Activated naive CD8-positive, alpha-beta T cell treated with anti-CD3 and anti-CD28 coated beads, Interleukin-2, amount 50 U/mL, for 24 hours (primary cell): ENCODE measurements around the gene HECW1.
A peak's percentile ranks its signal among the peaks of the same experiment; 100 is the strongest.

ENCODE experiments used
- ATAC-seq: fragments of 150-1000 bp; cut with Tn5 transposase; one replicate; pipeline ENCODE4 v1.10.0; 2021
- DNase-seq: peaks from one replicate; pipeline ENCODE4 v3.0.0; 2021
- H3K27ac Mint-ChIP-seq: one replicate; pipeline ENCODE4 v1.8.0; 2021; ENCODE audit warnings: mild to moderate bottlenecking, mixed read lengths
- H3K27me3 Mint-ChIP-seq: one replicate; pipeline ENCODE4 v1.8.0; 2021; ENCODE audit warnings: mixed read lengths
- H3K36me3 Mint-ChIP-seq: one replicate; pipeline ENCODE4 v1.8.0; 2021; ENCODE audit warnings: low read depth, mixed read lengths
- H3K4me1 Mint-ChIP-seq: one replicate; pipeline ENCODE4 v1.8.0; 2021; ENCODE audit warnings: mixed read lengths
- H3K4me3 Mint-ChIP-seq: one replicate; pipeline ENCODE4 v1.8.0; 2021; ENCODE audit warnings: mild to moderate bottlenecking, moderate library complexity, mixed read lengths
- H3K9me3 Mint-ChIP-seq: one replicate; pipeline ENCODE4 v1.8.0; 2021; ENCODE audit warnings: mixed read lengths

The HECW1 gene

DNA sequence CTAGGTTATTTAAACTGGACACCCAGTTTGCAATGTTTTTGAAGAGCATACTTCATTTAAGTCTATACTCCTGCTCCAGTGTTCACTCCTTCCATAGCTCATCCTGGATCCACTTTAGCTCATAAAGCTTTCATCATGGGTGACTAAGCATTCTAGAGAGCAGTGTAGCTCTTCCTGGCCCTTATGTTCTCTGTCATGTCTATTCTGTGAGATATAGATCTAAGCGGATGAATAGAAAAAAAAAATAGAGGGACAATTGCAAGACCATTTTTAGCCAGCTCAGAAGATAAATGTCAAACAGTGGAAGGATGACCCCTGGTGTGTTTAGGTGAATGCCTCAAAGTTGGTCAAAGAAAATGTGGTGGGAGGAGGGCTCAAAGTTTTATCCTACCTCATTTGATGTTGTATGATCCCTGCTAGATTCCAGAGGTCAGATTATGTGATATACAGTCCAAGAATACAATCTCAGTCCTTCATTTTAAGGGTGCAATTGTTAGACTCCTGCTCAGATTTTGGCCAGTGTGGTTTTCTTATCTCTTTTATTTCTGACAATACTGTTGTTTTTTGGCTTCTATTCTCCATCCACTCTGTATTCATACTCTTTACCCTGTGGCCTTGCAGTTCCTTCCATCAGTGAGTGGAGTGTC, 7.5 kb upstream of the HECW1 start:
- Mint-ChIP-seq H3K4me3 (no peak overlapping the region), H3K36me3 (no peaks in the 10 kb centered on the region), H3K27me3 (peaks cover 20% of the 10 kb centered on the region), H3K4me1 (no peaks in the 10 kb centered on the region), H3K27ac (no peak overlapping the region), H3K9me3 (no peaks in the 10 kb centered on the region)
- DNase-seq (no peak), ATAC-seq (no peak)

DNA sequence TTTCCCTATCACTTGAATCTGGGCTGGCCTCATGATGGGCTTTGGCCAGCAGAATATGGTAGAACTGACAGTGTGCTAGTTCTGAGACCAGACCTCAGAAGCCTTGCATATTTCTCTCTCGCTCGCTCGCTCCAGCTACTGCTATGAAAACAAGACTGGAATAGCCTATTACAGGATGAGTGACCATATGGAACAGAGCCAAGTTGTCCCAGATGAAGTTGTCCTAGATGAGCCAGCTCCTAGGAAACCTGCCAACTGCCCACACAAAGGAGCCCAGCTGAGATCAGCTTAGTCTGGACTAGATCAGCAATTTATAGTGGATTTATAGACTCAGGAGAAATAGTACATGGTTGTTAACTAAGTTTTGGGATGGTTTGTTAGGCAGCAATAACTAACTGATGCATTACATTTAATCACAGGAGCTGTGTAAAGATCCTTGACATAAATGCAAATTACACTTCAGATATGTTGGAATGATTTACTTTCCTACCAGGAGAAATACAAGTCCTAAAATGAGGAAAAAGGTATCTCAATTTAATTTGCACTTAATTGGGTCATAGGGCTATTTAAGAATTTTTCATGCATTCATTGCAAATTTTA, 6.8 kb upstream of the HECW1 start:
- DNase-seq (no peak), ATAC-seq (no peak)
- no peaks in the 10 kb centered on the region for H3K4me1 Mint-ChIP-seq
- H3K27ac Mint-ChIP-seq = no peak overlapping the region
- H3K9me3 Mint-ChIP-seq = no peaks in the 10 kb centered on the region
- no peak overlapping the region for H3K4me3 Mint-ChIP-seq
- H3K36me3 Mint-ChIP-seq = no peaks in the 10 kb centered on the region
- H3K27me3 Mint-ChIP-seq = peaks cover 22% of the 10 kb centered on the region

DNA sequence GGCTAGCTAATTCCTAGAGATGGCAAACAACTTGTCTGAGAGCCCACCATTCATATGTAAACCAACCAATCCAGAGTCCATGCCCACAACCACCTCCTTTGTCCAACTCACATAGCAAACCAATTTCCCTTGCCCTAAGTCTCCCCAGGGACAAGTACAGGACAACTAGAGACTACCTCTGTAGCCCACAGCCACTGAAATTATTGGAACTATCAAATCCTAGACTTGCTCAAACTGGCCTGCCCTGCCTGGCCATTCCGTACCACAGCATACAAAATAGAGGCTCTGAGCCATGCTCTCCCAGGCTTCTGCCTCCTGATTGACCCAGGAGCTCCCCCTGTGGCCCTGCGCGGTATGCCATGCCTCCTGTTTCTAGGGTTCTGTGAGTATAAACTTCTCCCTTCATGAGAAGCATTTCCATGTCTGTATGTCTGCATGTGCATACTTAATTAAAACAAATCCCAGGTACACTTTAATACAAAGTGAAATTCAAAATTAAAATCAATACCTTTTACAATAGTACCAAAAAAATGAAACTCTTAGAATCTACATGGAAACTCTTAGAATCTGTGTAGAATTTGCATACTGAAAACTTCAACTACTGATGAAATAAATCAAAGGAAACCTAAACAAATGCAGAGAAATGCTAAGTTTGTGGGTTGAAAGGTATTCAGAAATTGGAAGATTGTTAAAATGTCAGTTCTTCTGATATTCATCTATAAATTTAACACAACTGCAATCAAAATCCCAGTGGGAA, 4.0 kb upstream of the HECW1 start:
- peaks cover 40% of the 10 kb centered on the region for H3K27me3 Mint-ChIP-seq

DNA sequence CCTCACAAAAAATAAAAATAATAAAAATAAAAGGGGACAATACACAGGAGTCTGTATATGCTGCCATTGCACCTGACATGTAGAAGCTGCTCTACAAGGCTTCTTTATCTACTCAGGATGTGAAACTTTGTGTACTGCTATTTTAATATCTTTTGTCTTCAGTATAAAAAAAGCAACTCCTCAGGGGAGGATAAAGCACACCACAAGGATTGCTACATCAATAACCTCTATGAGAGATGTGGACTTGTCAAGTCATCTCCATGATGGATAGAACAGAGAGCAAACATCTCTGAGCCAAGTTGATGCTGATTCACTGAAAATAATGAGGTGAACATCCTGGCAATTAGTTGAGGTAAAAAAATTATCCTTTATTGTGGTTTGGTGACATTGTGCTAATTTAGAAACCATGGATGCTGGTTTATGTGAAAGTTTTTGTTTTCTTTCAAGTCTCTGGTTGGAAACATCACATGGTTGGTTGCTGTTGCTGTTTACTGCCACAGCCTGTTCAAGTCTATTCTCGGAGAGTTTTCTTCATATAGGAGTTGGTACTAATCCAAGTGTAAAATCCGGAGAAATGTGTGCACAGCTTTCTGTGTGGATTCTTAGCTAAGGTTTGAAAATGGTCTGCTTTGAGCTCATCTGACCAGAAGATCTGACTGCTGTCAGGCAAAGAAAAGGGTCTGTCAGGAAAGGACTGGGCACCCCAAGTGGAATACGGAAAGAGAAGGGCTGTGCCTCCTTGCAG, 1.5 kb upstream of the HECW1 start:
- DNase-seq = no peak
- H3K36me3 Mint-ChIP-seq = no peaks in the 10 kb centered on the region
- H3K4me3 Mint-ChIP-seq = no peak overlapping the region
- H3K27me3 Mint-ChIP-seq = peaks cover 59% of the 10 kb centered on the region
- ATAC-seq = no peak
- H3K4me1 Mint-ChIP-seq = peaks cover 6% of the 10 kb centered on the region
- no peak overlapping the region for H3K27ac Mint-ChIP-seq
- H3K9me3 Mint-ChIP-seq = no peaks in the 10 kb centered on the region

More for the DNA sequence above, 4.0 kb upstream of the HECW1 start:
- H3K9me3 Mint-ChIP-seq = no peaks in the 10 kb centered on the region
- no peak overlapping the region for H3K4me3 Mint-ChIP-seq
- H3K27ac Mint-ChIP-seq = no peak overlapping the region
- no peaks in the 10 kb centered on the region for H3K36me3 Mint-ChIP-seq
- peak; percentile 70 for DNase-seq
- no peaks in the 10 kb centered on the region for H3K4me1 Mint-ChIP-seq
- peak; percentile 59 for ATAC-seq

DNA sequence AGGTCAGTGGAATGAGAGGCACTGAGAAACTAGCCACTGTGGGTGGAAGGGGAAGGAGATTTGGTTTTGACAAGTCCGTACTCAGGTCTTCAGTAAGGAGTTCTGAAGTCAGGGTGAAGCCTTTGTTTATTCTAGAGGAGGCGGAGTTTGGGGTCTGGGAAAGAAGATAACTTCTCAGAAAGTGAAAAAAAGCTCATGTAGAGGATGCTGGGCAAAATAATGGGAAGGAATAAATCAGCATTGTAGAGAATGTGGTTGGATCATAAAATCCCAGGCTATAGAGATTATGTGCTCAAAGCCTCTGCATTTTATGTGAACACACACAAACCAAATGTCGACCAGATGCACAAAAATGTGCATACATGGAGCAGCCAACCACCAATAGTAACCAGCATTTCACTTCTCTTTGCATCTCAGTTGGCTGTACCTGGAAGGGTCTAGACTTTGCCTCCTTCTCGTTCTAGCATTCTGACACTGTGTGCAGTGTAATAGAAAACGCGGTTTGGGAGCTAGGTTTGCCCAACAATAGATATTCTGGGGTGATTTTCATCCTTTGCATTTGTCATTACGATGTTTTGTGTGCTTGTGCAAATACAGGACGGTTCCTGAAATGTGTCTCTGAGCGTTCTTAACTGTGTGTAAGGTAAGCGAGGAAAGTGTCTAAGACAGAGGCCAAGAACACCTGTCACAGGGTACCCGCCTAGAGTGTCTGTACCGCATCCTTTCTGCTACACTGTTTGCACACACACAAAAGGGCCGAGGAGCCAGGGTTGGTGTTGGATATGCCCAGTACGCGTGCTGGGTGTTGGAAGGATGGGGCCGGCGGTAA, 603 bp upstream of the HECW1 start:
- H3K27me3 Mint-ChIP-seq = peaks cover 61% of the 10 kb centered on the region
- H3K4me3 Mint-ChIP-seq = peak overlapping the region; percentile 26
- no peaks in the 10 kb centered on the region for H3K9me3 Mint-ChIP-seq
- no peak overlapping the region for H3K27ac Mint-ChIP-seq
- DNase-seq = no peak
- H3K36me3 Mint-ChIP-seq = no peaks in the 10 kb centered on the region
- peaks cover 6% of the 10 kb centered on the region for H3K4me1 Mint-ChIP-seq
- ATAC-seq = no peak

DNA sequence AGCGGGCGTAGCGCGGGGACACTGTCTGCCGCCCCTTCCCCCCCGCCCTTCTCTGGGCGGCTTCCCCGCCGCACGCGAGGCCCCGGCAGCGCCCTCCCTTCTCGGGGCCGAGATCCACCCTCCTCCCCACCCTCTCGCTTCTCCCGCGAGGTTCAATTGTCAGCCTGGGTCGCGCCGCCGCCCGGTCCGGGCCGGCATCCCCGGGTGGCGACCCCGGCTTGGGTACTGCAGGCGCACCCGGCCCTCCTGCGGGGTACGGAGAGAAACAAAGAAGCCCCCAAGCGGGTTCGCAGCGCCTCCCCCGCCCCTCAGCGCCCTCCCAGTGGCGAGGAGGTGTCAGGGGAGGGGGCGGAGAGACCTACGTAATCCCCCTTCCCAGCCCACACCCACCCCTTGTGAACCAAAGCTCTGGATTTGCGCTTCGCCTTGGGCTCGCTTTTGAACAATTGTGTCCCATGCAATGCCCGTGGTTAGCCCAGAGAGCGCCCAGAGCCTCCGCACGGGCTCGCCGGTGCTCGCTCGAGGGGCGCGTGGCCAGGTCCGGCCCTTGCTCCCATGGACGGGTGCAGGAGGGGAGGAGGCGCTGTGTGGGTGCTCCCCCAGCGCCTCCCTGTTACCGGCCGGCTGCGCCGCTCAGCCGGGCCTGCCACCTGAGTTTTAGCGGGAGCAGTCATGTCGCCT, 634 bp downstream of the HECW1 start:
- Mint-ChIP-seq H3K4me1 (peaks cover 6% of the 10 kb centered on the region), H3K9me3 (no peaks in the 10 kb centered on the region), H3K27me3 (peaks cover 62% of the 10 kb centered on the region), H3K36me3 (no peaks in the 10 kb centered on the region), H3K27ac (no peak overlapping the region), H3K4me3 (no peak overlapping the region)
- peak; percentile 30 for ATAC-seq
- DNase-seq = no peak

DNA sequence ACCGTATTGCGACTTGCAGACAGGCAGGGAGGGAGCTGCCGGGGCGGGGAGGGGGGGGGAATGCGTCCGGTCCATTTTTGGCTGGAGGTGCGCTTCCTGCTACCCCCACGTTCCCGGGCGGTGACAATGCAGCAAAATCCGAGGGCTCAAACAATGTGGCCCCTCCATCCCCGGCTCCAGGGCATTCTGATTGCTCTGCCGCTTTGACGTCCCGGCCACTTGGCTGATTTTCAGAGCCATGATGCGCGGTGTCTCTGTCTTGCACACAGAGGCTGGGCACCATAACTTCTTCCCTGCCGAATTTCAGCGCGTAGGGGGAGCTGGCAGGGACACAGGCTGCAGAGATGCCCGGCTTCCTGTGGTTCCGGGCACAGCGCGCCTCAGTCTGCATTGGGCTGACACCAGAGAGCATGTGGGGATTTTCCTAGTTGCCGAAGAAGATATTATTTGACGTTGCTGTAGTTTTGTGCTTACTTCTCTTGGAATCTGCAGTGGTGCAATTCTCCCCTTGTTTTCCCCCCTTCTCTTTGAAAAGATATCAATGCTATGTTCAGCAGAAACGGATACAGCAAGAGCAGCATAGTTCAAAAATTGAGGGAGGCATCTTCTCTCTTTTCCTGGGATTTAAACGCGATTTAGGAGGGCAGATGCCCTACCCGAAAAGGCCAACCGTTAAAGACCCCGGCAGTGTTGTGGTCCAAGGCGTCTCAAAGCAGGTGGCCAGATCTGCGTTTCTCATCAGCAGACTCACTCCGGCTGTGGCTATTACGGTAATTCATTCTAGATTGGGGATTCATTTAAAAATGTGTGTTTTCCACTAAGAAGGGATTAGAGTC, 1.4 kb downstream of the HECW1 start:
- H3K27ac Mint-ChIP-seq = no peak overlapping the region
- H3K9me3 Mint-ChIP-seq = no peaks in the 10 kb centered on the region
- no peaks in the 10 kb centered on the region for H3K36me3 Mint-ChIP-seq
- ATAC-seq (no peak), DNase-seq (no peak)
- H3K27me3 Mint-ChIP-seq = peaks cover 62% of the 10 kb centered on the region
- H3K4me3 Mint-ChIP-seq = peak overlapping the region; percentile 23
- peaks cover 6% of the 10 kb centered on the region for H3K4me1 Mint-ChIP-seq

DNA sequence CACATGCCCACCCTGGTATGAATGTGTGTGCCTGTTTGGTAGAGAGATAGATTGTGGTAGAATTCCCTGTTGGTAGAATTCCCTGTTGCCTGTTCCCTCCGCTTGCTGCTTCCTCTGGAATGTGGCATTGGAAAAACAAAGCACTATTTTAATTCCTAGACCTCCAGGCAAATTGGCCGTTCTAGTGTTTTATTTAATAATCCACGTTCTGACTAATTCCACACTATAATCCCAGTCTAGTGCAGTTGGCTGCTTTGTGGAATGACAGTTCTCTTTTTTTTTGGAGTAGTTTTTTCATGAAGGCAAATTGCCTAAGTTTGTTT, 2.0 kb downstream of the HECW1 start:
- no peak overlapping the region for H3K27ac Mint-ChIP-seq
- H3K9me3 Mint-ChIP-seq = no peaks in the 10 kb centered on the region

DNA sequence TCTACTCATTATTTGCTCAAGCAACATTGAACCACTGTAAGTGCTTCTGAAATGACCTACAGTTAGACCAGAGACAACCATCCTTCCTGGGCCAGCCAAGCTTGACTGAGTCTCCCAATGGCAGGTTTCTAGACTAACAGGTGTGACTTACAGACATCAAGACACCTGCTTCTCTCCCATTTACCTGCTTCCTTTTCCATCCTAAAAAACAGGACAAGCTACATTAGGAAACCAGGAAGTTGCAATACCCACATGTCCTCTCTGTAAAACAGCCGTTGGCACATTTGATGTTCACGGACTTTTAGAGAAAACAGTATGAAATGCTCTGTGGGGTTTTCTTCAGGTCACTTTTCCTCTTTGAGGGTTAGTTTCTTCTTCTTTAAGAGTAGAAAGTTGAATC, 4.0 kb downstream of the HECW1 start:
- Mint-ChIP-seq H3K4me1 (peaks cover 6% of the 10 kb centered on the region), H3K27ac (no peak overlapping the region), H3K9me3 (no peaks in the 10 kb centered on the region), H3K4me3 (no peak overlapping the region), H3K27me3 (peaks cover 51% of the 10 kb centered on the region), H3K36me3 (no peaks in the 10 kb centered on the region)
- ATAC-seq (no peak), DNase-seq (no peak)

More for the DNA sequence above, 2.0 kb downstream of the HECW1 start:
- Mint-ChIP-seq H3K4me1 (peaks cover 6% of the 10 kb centered on the region), H3K36me3 (no peaks in the 10 kb centered on the region), H3K4me3 (no peak overlapping the region), H3K27me3 (peaks cover 62% of the 10 kb centered on the region)
- ATAC-seq (no peak), DNase-seq (no peak)

DNA sequence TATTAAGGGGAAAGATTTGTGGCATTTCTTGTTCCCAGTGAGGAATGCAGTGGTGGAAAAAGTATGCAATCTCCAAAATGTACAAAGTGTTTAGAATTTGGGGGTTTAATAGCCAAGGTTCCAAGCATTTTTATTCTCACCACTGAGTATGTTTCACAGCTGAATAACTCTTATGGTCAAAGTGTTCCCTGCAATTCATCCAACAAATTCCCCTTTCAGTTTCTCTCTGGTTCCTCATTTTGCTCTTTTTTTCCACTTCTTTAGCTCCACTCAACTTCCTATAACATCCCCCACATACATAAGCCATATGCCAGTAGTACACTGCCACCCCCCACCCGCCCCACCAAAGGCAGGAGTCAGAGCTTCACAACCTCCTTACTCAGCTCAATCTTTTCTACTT, 4.6 kb downstream of the HECW1 start:
- DNase-seq (no peak), ATAC-seq (no peak)
- Mint-ChIP-seq H3K27me3 (peaks cover 45% of the 10 kb centered on the region), H3K27ac (no peak overlapping the region), H3K36me3 (no peaks in the 10 kb centered on the region), H3K4me3 (no peak overlapping the region), H3K9me3 (no peaks in the 10 kb centered on the region), H3K4me1 (peaks cover 6% of the 10 kb centered on the region)

DNA sequence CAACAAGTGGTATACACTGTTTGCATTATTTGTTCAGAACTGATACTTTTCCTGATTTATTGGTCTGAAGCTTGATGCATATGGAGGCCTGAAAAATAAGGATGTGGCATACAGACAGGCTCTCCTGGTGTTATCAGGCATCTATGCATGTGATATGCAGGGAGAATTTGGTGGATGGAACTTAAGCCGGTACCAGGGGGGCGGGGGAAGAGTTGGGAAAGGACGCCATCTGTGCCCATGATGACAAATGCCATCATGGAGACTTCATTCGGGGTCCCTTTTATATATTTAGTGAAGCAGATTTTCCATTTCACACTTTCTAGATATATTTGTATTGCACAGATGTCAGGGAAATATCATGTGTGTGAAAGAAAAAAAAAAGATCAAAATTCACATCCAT, 5.4 kb downstream of the HECW1 start:
- no peak overlapping the region for H3K4me3 Mint-ChIP-seq
- H3K27ac Mint-ChIP-seq = no peak overlapping the region
- no peak for DNase-seq
- H3K9me3 Mint-ChIP-seq = no peaks in the 10 kb centered on the region
- H3K27me3 Mint-ChIP-seq = peaks cover 41% of the 10 kb centered on the region
- ATAC-seq = no peak
- H3K36me3 Mint-ChIP-seq = no peaks in the 10 kb centered on the region
- peaks cover 6% of the 10 kb centered on the region for H3K4me1 Mint-ChIP-seq

DNA sequence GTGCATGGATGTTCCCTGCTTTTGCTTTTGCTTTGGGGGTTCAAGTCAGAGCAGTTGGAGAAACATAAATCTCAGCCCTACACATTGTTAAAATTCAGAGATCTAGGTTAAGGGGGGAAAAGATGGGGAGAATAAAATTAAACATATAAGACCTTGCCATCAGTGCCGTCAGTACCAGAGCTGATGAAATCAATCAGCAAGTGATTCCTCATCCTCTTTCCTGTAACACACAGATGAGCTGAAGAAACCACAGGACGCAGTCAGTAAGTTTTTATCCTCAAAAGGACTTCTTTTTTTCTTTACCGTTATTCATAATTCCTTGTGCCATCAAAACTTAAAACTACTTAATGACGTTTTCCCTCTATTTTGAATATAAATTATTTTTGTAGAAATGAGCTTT, 5.9 kb downstream of the HECW1 start:
- Mint-ChIP-seq H3K4me1 (peaks cover 6% of the 10 kb centered on the region), H3K4me3 (no peak overlapping the region), H3K36me3 (no peaks in the 10 kb centered on the region), H3K27ac (no peak overlapping the region), H3K27me3 (peaks cover 41% of the 10 kb centered on the region), H3K9me3 (no peaks in the 10 kb centered on the region)
- no peak for ATAC-seq
- no peak for DNase-seq

DNA sequence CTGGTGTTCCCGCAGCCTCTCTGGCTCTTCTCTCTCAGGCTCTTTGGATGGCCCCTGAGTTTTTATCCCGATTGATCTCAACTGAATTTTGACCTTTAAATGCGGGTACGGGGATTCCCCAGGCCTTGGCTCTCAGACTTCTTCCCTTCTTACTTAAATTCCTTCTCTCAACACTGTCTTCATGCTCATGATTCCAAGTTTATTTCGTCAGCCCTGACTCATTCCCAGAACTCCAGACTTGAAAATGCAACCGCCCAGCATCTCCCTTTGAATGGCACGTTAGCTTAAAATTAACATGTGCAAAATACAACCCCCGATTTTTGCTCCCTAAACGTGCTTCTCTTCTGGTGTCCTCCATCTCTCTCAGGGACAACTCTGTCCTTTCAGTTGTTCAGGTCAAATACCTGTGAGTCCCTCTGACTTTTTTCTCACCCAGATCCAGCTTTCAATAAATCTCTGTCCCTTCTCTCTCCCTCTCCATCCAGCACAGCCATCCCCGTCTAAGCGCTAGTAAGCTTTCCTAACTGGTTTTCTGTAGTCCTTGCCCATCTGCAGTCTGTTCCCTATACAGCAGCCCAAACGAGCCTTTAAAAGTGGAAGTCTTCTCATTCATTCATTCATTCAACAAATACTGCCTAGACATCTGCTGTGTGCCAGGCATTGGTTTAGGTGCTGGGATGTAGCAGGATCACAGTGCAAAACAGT, 7.1 kb downstream of the HECW1 start:
- H3K4me1 Mint-ChIP-seq = no peaks in the 10 kb centered on the region
- DNase-seq (no peak), ATAC-seq (no peak)
- no peak overlapping the region for H3K27ac Mint-ChIP-seq
- peaks cover 31% of the 10 kb centered on the region for H3K27me3 Mint-ChIP-seq
- no peak overlapping the region for H3K4me3 Mint-ChIP-seq
- H3K36me3 Mint-ChIP-seq = no peaks in the 10 kb centered on the region
- H3K9me3 Mint-ChIP-seq = no peaks in the 10 kb centered on the region
